GM19324 (cell line): ENCODE results near the gene PARP16.
"Not testable (repeated sequence)": the region's sequence is repeated elsewhere in the genome, so short reads cannot be mapped to it uniquely, and the experiment has no call there.

Source experiments
- ATAC-seq: cut with Tn5 transposase; IDR thresholded peaks from one replicate; pipeline ENCODE4 v1.9.1; 2021; ENCODE audit warnings: mild to moderate bottlenecking, moderate library complexity; ENCODE audit not compliant: unreplicated experiment, low FRiP score

PARP16 gene

DNA sequence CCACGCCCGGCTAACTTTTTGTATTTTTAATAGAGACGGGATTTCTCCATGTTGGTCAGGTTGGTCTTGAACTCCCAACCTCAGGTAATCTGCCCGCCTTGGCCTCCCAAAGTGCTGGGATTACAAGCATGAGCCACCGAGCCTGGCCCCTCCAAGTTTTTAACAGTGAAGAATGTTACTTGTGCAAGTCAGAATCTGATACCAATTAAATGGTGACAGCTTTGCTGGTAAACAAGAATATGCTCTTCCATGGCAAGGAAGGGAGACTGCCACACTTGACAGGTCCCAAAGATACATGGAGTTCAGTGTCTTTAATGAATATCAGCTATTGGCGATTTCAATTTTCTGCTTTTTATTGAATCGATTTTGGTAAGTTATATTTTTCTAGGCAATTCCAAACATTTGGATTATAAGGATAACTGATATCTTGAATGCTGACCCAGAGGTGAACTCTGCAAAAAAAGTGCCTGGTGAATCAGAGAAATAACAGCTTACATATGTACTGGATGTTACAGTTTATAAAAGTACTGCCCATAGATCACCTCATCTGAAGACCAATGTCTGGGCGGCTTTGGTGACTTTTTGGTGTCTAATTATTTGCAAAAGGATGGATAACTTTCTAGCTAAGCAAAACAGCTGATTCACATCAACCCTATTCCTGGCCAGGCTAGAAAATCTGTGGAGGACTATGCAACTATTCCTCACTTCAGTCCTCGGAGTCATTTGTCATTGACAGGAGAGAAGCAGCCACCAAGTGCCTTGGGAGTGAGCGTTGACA, 1.2 kb downstream of the PARP16 start:
- ATAC-seq, result no peak

DNA sequence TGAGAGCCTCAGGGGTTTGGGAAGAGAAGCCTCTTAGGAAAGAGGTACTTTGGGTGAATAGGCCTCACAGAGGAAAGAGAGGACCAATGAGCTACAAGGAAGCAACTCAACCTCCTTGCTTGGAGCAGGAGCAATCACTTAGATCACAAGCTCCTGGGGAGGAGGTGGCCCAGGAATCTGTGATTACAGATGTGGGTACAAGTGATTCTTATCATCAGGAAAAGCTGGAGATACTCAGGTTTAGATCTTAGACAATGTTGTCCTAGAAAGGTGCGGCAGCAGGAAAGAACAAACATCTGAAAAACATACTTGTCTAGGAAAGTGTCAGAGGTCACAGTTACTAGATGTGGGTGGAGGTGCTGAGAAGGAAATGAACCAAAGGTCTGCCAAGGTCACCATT, 8.2 kb downstream of the PARP16 start:
- ATAC-seq, result no peak

DNA sequence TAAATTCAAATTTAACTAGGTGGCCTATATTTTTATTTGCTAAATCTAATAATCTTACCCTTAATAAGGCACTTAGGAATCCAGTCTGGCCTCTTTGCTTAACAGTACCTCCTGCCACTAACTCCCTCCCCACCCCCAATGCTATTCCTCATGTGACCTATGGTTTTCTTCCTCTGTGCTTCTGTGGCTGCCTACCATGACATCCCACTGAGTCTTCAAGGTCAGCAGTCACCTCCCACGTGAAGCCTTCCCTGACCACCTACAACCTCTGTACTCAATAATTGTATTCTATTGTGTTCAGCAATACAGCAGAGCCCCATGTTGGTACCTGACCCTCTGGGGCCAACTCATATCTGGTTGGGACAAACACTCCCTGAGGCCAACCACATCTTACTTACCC, 9.7 kb downstream of the PARP16 start:
- no peak for ATAC-seq

DNA sequence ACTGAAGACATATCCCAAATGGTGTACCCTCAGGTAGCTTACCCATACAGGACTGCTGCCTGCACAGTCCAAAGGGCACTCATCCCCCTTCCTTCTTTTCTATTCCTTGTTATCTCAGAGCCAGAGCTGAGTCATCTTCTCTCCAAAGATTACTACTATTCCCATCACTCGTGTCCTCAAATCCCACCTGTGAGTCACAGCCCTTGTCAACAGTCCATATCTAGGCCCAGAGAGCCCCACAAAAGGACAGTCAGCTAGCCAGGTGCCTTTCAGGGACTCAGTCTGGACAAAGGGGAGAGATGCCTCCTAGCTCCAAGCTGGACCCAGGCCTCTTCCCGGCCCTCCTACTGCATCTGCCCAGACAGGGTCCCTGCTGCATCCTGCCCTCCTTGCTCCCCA, 11.0 kb downstream of the PARP16 start:
- ATAC-seq, result no peak

DNA sequence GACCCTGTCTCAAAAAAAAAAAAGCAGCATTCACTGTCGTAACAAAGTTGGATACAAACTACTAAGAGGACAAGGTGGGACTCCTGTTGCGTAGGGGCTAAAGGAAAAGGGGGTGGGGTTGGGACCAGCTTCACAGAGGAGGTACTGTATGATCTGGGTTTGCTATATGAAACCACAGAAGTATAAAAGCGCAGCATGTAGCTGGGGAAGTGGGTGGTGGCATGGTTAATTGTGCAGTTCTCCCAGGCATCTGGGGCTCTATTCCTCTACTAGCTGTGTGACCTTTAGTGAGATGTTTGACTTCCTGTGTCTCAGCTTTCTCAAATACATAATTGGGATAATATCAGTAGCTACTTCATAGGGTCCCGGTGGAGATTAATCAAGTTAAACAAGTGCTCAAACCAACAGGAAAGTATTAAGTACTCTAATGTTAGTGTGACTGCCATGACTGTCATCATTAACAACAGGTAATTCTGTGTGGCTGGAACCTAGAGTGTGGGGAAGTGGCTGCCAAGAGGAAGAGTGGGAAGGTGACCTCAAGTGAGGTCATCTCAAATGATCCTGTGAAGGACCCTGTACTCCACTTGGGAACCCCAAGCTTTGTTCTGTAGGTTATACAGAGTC, 11.5 kb downstream of the PARP16 start:
- no peak for ATAC-seq

DNA sequence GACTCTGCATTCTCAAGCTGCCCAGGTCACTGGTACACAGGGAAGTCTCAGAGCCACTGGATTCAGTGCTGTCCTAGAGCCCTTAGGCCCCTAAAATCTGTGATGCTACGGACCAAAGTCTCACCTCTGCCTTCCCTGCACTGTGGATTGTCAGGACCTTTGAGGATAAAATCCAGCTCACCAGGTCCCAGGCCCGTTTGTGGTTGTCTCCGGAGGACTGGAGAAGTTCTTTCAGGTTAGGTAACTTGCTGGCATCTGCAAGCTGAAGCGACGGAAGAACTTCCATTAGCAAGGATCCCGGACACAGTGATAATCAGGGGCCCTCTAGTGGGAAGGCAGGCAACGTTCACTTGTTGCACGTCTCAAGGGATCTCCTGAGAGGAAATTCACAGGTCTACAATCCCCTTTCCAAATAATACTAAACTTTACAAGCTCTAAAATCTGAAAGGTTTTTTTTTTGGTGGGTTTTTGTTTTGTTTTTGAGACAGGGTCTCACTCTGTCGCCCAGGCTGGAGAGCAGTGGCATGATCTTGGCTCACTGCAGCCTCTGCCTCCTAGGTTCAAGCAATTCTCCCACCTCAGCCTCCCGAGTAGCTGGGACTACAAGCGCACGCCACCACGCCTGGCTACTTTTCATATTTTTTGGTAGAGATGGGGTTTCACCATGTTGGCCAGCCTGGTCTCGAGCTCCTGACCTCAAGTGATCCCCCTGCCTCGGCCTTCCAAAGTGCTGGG, 15.7 kb downstream of the PARP16 start:
- ATAC-seq, result not testable (repeated sequence)

DNA sequence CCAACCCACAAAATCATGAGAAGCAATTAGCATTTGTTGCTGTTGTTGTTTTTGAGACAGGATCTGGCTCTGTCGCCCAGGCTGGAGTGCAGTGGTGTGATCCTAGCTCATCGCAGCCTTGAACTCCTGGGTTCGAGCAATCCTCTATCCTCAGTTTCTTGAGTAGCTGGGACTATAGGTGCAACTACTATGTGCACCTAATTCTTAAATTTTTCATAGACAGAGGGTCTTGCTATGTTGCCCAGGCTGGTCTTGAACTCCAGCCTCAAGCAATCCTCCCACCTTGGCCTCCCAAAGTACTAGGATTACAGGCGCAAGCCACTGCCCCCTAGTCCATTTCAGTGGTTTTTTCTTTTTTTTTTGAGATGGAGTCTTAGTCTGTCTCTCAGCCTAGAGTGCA, 18.3 kb downstream of the PARP16 start:
- no peak for ATAC-seq

DNA sequence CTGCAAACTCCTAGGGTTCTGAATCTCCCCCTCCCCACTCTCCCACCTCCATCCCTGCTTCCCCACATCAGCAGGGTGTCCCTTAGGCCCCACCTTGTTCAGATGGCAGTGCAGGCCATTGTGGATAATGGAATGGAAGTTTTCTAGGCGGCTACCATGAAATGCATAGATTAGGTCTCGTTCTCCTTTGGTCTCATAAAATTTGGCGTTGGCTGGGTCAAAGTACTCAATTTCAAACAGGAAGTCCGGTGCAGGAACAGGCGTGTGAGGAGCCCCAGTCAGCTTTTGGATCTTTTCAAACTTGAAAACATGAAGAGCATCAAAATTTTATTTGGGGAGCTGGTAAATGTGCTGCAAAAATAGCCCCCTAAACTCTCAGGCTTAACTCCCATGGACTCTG, 20.2 kb downstream of the PARP16 start:
- no peak for ATAC-seq

DNA sequence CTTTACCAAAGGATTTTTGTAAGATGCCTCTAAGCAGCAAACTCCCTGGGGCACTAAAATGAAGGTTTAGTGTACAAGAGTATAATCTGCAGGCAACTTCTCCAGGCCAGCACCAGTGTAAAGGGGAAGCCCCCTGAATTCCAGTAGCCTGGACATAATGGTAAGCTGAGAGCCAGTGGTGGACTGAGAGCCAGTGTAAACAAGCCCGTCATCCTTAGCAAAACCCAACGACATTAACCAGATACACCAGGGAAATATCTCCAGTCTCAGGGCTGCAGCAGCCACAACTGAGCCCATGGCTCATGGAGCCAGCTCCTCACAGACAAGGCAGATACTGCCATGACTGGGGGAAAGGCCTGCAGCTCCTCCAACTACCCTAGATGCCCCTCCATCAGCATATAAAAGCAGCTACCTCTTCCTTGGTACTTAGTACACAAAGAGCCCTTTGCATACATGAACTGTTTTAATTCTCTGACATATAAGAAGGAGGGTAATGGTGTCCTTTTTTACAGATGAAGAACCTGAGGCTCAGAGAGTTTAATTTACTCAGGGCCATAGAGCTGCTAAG, 21.7 kb downstream of the PARP16 start:
- no peak for ATAC-seq

DNA sequence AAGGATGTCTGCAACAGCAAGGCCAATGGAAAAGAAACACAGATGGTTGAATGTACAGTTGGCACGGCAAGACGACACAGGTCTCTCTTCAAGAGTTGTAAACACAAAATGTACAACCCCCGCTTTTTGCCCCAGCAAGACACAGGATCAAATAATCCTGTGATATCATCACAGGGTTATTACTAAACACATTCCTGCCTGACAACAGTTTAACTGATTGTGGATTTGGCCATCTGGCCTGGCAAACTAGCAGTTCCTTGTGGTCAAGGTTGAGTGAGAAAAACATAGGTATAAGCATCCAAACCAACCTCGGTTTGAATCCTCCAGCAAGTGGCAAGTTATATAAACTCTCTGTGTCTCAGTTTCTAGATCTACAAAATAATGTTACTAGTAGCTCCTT, 23.4 kb downstream of the PARP16 start:
- no peak for ATAC-seq

DNA sequence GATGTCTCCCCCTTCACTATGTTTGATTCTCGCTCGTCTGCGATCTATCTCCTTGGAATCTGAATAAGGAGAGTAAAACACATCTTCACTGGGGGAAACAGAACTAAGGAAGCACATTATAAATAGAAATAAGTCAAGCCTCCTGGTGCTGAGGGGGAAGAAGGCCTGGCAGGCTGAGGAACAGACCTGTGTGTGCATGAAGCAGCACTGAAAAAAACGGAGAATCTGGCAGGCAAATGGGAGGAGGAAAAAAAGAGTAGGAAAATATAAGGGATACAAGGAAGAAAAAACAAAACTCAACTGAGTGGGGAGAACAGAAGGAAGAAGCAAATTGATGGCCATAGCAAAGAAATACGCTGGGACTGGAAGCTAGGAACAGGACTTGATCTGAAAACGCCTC, 25.7 kb downstream of the PARP16 start:
- no peak for ATAC-seq

DNA sequence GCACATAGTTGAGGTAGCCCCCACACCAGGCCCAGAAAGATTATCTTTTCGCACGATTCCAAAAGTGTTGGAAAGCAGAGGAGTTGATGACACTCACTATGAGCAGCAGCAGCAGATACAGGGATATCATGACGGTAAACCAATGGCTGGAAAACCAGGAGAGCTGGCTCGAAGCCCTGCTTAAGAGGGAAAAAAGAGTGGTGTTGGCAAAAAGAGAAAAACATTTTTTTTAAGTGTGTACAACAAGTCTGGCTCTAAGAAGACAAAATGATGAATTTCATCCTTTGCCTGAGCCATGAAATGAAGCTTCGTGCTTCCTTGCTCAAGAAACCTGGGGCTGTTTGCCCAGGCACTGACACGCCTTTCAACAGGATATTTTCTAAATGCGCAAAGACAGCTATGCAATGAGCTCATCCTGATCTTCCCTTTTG, 27.3 kb downstream of the PARP16 start:
- no peak for ATAC-seq

DNA sequence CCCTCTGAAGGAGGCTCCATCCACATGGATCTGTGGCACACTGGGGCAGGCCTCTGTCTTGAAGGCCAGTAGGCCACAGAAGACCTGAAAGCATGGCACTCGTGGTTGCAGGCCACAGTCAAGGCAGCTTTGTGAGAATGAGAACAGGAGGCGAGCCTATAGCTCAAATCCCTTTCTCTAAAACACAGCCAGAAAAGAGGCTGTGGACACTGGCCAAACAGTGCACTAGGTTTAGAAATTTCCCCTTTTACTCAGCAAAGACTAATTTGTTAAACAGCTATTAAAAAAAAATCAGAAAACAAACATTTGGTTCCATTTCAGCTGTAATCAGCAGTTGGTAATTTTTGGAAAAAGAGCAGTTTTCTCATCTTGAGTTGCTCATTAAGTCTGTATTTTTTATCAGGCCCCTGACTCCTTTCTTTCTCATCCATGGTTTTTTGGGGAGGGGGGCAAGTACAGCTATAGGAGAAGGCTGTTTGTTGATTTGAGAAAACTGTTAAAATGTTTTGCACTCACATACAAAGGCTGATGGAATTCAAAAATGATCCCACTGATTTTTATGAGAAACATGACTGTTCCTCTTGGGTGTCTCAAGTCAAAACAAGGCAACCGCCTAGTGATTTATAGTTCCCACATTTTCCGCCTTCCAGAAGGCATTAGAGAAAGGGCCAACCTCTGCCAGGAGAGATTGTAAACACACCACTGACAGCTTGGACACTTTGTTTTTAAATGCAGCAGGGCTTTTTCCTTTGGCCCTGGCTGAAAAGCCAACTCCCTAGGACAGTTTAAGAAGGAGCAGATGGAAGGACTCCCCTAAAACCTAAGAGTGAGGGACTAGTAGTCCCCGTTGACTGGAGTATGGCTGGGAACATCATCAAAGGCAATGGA, 28.1 kb downstream of the PARP16 start:
- no peak for ATAC-seq

DNA sequence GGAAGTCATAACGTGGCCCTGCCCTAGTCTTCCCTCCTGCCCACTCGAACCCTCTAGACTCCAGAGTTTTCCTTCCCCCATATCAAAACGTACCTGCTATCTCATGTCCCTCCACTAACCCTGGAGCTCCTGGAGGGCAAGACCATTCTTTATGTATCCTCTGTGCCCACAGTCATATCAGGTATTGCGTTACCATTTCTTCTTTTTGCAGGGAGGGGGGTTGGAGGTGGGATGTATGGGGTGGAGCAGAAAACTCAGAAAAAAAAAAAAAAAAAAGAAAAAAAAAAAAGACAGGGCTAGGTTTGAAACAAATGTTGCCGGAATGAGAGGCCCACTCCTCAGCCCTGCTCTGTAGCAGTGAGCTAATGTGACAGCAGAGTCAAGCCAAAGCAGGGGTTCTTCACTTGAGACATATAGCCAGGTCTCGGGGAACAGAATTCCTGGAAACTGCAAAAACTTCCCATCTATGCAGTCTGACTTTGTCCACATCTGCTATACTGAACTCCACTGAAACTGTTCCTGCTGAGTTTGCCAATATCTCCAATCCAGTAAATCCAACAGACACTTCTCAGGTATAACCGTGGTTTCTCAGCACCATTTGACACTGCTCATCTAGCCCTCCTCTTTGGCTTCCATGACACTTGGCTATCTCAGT, 31.1 kb downstream of the PARP16 start:
- no peak for ATAC-seq

DNA sequence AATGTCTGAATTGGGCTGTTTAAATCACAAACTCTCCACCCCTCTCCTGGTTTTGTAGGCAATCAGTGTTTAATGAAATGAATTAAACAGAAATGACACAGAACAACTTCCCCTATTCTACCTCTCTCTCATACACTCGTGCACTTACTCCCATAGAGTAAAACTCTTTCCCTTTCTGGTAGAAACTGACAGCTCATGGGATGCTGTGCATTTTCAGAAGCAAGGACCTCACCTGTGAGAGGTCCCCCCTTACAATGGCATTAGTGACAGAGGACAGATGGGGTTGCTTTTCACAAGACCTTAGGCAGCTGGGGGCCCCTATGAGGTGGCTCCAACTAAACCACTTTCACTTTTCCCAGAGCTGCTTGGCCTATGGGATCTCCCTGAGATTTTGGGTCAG, 31.9 kb downstream of the PARP16 start:
- ATAC-seq, result no peak

DNA sequence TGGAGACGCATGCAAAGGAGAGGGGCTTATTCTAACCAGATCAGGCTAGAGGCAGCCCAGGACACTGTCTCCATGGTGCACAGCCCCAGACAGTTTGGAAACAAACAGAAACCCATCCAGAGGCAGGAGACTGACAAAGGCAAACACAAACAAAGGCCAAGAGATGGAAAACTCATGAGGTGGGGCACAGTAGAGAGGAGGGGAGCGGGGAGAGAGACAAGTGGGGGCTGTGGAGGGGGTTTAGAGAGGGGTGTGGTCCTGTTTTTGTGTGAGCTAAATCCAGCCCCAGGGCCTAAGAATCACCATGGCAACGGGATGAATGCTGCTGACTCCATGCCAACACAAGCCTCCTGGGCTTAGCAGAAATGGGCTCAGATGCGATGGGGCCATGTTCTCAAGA, 32.3 kb downstream of the PARP16 start:
- no peak for ATAC-seq

DNA sequence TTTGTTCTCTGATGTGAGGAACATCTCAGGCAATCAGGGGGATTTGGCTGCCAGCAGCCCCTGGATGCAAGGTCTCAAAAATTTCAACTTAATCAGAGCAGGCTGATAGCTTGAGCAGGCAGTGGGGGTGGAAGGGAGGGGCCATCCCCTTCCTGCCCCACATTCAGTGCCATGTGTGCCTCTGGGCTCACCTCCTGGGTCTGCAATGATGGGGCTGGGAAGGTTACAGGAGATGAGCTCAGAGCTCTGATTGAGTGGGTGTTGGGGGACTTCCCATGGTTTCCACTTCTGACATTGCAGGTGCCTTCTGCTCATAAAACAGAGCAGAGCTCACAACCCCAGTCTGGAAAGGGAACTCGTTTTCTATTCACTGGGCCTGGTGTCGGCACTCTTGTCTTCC, 37.0 kb downstream of the PARP16 start:
- ATAC-seq, result no peak

DNA sequence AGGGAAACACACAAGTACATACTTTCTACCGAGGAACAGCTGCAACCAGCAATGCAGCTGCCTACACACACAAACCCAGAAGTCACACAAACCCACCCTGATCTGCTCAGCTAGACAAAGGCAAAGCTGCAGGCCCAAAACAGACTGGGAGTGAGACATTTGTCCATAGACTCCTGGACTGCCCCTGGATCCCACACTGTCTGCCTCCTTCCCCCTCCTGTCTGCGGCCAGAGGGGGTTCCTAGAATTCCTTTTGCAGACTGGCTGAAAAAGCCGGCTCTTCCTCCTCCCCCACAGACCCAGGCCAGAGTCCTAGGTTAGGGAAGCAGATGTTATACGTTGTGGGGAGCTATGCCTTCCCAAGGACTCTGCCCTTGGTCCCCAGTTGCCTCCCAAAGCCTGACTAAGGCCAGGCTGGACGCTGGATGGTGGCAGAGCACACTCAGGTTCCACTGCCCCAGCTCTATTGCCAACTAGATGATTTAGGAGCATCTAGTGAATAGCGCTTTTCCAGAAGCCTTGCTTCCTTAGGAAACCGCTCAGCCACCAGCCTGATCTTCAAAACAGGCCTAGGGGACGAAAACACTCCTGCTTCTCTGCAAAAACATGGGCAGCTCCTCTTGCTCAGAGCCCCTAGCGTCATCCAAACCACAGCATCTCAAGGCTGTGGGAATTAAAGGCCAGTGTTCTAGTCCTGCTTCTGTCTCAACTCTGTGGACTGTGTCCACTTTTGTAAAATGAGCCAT, 38.0 kb downstream of the PARP16 start:
- ATAC-seq, result no peak

DNA sequence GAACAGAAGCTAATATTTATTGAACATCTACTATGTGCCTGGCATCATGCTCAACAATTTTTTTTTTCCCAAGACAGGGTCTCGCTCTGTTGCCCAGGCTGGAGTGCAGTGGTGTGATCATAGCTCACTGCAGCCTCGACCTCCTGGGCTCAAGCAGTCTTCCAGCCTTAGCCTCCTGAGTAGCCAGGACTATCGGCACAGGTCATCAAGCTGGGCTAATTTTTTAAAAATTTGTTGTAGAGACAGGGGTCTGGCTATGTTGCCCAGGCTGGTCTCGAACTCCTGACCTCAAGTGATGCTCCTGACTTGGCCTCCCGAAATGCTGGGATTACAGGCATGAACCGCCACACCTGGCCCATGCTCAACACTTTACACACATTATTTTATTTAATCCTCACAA, 39.7 kb downstream of the PARP16 start:
- no peak for ATAC-seq
